BLaER1 treated with 17β-estradiol and CSF1 and Interleukin-3, amounts not matched to agents 10 nM and 100 nM (cell line): ENCODE measurements around the gene DHDH.
A peak's percentile ranks its signal among the peaks of the same experiment; 100 is the strongest.

Experiments used
- H3K27ac ChIP-seq, 11 experiments: shearing (Covaris generic); formaldehyde crosslinking; 2 replicates each; pipeline ENCODE4 v1.8.1; 2022
- H3K27me3 ChIP-seq, 11 experiments: shearing (Covaris generic); formaldehyde crosslinking; 2 replicates each; pipeline ENCODE4 v1.8.1; 2022
- H3K36me3 ChIP-seq, 11 experiments: shearing (Covaris generic); formaldehyde crosslinking; 2 replicates each; pipeline ENCODE4 v1.8.1; 2022
- H3K4me1 ChIP-seq, 10 experiments: shearing (Covaris generic); formaldehyde crosslinking; 2 replicates each; pipeline ENCODE4 v1.8.1; 2022
- H3K4me2 ChIP-seq, 11 experiments: shearing (Covaris generic); formaldehyde crosslinking; 2 replicates each; pipeline ENCODE4 v1.8.1; 2022
- H3K4me3 ChIP-seq, 10 experiments: shearing (Covaris generic); formaldehyde crosslinking; 2 replicates each; pipeline ENCODE4 v1.8.1; 2022
- H3K9ac ChIP-seq, 11 experiments: shearing (Covaris generic); formaldehyde crosslinking; 2 replicates each; pipeline ENCODE4 v1.8.1; 2022
- H3K9me3 ChIP-seq, 11 experiments: shearing (Covaris generic); formaldehyde crosslinking; replicated peaks in 1 of 11; 2 replicates each; pipeline ENCODE4 v1.8.1; 2022
- H4K20me1 ChIP-seq, 11 experiments: shearing (Covaris generic); formaldehyde crosslinking; 2 replicates each; pipeline ENCODE4 v1.8.1; 2022
- Cebpa-rat ChIP-seq, 11 experiments: shearing (Covaris generic); IDR thresholded peaks; 2 replicates each; pipeline ENCODE4 v1.8.1; 2022

Gene DHDH

DNA sequence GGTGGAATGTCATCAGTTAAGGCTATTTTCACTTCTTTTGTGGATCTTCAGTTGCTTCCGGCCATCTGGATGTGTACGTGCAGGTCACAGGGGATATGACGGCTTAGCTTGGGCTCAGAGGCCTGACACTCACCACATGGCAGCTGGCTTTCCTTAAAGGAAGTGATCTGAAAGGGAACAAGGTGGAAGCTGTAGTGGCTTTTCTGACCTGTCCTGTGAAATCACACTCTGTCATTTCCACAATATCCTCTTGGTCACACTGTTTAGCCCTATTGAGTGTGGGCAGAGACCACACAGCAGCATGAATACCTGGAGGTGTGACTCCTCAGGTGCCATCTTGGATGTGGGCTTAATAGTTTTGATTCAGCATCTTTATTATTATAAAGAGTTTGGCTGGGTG, 16.7 kb downstream of the DHDH start:
- peaks cover 35 to 41% (median 39%) of the 10 kb centered on the region in 11 experiments for H3K9me3 ChIP-seq
- peaks cover 0 to 15% (median 8%) of the 10 kb centered on the region in 11 experiments; a peak in 8 of 22 replicates for H3K36me3 ChIP-seq
- H3K27ac ChIP-seq, result peak overlapping the region; percentile 68 to 83 (median 77); a peak in 21 of 22 replicates
- H3K4me1 ChIP-seq, result peaks cover 41 to 59% (median 50%) of the 10 kb centered on the region in 10 experiments
- no peaks in the 10 kb centered on the region for H4K20me1 ChIP-seq
- no peaks in the 10 kb centered on the region for H3K27me3 ChIP-seq
- peak overlapping the region; percentile 20 to 64 (median 38); a peak in 14 of 22 replicates for H3K9ac ChIP-seq
- peak overlapping the region; percentile 54 to 77 (median 68) for H3K4me2 ChIP-seq
- H3K4me3 ChIP-seq, result no peak overlapping the region
- TF ChIP-seq Cebpa-rat (IDR thresholded peaks at IDR 0.05), result no peak

DNA sequence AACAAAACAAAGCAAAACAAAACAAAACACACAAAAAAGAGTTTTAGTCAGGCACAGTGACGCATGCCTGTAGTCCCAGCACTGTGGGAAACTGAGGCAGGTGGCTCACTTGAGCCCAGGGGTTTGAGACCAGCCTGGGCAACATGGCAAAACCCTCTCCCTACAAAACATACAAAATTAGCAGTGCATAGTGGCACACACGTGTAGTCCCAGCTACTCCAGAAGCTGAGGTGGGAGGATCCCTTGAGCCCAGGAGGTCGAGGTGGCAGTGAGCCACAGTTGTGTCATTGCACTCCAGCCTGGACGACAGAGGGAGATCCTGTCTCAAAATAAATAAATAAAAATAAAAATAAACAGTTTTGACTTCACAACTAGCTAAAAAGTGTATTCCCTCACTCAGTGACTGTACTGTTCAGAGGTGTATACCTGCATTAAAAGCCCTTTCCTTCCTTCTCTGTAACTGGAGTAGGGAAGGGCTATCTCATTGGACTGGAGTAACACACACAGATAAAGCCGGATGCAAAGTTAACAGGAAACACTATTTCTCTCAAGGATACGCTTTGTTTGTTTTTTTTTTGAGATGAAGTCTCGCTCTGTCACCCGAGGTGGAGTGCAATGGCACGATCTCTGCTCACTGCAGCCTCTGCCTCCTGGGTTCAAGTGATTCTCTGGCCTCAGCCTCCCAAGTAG, 17.5 kb downstream of the DHDH start:
- Histone ChIP-seq H3K9me3 (peaks cover 35 to 39% (median 37%) of the 10 kb centered on the region in 11 experiments), H3K27me3 (no peaks in the 10 kb centered on the region), H3K9ac (peak overlapping the region; percentile 20 to 64 (median 38); a peak in 16 of 22 replicates), H3K27ac (peak overlapping the region; percentile 68 to 83 (median 77); a peak in 21 of 22 replicates), H3K36me3 (peaks cover 4 to 19% (median 12%) of the 10 kb centered on the region in 11 experiments; a peak in 19 of 22 replicates), H3K4me2 (peak overlapping the region; percentile 54 to 77 (median 68)), H3K4me3 (0 out of 20 replicates have a peak overlapping the region, but pooled peaks of 1 of the 10 experiments have one; percentile 7), H3K4me1 (peaks cover 46 to 63% (median 56%) of the 10 kb centered on the region in 10 experiments), H4K20me1 (peaks cover 0 to 7% (median 0%) of the 10 kb centered on the region in 11 experiments; a peak in 5 of 22 replicates)
- no peak for TF ChIP-seq Cebpa-rat (IDR thresholded peaks at IDR 0.05)

- Histone ChIP-seq H3K27ac (peak overlapping the region in 2 of 11 experiments; percentile 4 to 35; a peak in 2 of 22 replicates), H3K36me3 (peaks cover 20 to 30% (median 26%) of the 10 kb centered on the region in 11 experiments; a peak in 21 of 22 replicates), H3K4me2 (peak overlapping the region in 5 of 11 experiments; percentile 15 to 100 (median 25); a peak in 7 of 22 replicates), H3K4me1 (peaks cover 51 to 78% (median 69%) of the 10 kb centered on the region in 10 experiments), H4K20me1 (peaks cover 0 to 10% (median 0%) of the 10 kb centered on the region in 11 experiments; a peak in 6 of 22 replicates), H3K4me3 (no peak overlapping the region), H3K27me3 (no peaks in the 10 kb centered on the region), H3K9me3 (peaks cover 14 to 17% (median 16%) of the 10 kb centered on the region in 11 experiments), H3K9ac (no peak overlapping the region; a peak in 2 of 22 replicates)
- TF ChIP-seq Cebpa-rat (IDR thresholded peaks at IDR 0.05), result no peak
Observed at GRCh38 chr19:48953141-48953540, 19.6 kb downstream of the DHDH start.

- peak overlapping the region; percentile 75 to 100 (median 95) for H3K4me2 ChIP-seq
- peak overlapping the region; percentile 94 to 100 (median 98); a peak in 21 of 22 replicates for H3K9ac ChIP-seq
- H4K20me1 ChIP-seq, result peaks cover 0 to 10% (median 0%) of the 10 kb centered on the region in 11 experiments; a peak in 6 of 22 replicates
- H3K27me3 ChIP-seq, result no peaks in the 10 kb centered on the region
- H3K4me3 ChIP-seq, result peak overlapping the region; percentile 80 to 99 (median 92)
- H3K36me3 ChIP-seq, result peaks cover 27 to 36% (median 33%) of the 10 kb centered on the region in 11 experiments; a peak in 21 of 22 replicates
- peak overlapping the region; percentile 96 to 100 (median 98); a peak in 20 of 22 replicates for H3K27ac ChIP-seq
- peaks cover 51 to 88% (median 72%) of the 10 kb centered on the region in 10 experiments for H3K4me1 ChIP-seq
- peaks cover 4 to 8% (median 6%) of the 10 kb centered on the region in 11 experiments; a peak in 21 of 22 replicates for H3K9me3 ChIP-seq
- no peak for TF ChIP-seq Cebpa-rat (IDR thresholded peaks at IDR 0.05)
Observed at GRCh38 chr19:48953990-48954594, 20.6 kb downstream of the DHDH start.

DNA sequence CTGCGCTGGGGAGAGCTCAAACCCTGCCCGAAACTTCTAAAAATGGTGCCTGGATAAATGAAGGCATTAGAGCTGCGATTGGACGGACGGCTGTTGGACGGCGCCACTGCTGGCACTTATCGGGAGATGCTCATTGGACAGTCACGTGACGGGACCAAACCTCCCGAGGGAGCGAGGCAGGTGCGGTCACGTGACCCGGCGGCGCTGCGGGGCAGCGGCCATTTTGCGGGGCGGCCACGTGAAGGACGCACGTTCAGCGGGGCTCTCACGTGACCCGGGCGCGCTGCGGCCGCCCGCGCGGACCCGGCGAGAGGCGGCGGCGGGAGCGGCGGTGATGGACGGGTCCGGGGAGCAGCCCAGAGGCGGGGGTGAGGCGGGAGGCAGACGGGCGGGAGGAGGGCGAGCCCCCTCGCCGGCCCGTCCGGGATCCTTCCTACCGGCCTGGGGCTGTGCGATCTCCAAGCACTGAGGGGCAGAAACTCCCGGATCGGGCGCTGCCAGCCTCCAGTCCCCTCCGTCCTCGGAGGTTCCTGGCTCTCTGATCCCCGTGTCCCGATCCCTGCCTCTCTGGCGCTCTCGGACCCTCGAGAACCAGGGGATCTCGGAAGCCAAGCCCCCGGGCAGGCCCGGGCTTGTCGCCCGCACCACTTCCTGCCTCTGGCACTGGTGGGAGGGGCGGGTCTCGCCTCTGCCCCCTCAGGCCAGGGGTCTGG, 21.3 kb downstream of the DHDH start, which contains the start of gene BAX:
TSS of gene BAX (plus strand) at position 281 of the 713 bp plus-strand sequence. CDS start at position 335, 54 bp downstream.
- no peak for TF ChIP-seq Cebpa-rat (IDR thresholded peaks at IDR 0.05)

DNA sequence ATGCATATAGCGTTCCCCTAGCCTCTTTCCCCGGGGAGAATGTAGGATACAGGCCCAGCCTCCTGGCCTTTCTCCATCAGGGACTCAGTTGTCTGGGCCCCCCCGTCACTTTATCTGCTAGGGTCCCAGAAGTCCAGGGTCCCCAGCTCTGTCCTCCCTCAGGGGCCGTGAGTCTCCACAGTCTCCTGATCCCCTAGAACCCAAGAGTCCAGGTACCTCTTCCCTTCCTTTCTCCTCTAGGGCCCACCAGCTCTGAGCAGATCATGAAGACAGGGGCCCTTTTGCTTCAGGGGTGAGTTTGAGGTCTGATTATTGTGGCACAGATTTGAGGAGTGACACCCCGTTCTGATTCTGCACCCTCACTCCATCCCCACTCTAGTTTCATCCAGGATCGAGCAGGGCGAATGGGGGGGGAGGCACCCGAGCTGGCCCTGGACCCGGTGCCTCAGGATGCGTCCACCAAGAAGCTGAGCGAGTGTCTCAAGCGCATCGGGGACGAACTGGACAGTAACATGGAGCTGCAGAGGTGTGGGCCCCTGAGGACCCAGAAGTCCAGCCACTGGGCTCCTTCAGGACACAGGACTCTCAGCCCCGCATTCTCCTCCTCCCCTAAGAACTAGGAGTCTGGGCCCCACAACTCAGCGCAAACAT, 21.9 kb downstream of the DHDH start:
- H3K27me3 ChIP-seq, result no peaks in the 10 kb centered on the region
- no peak for TF ChIP-seq Cebpa-rat (IDR thresholded peaks at IDR 0.05)
- H4K20me1 ChIP-seq, result peaks cover 0 to 10% (median 0%) of the 10 kb centered on the region in 11 experiments; a peak in 6 of 22 replicates
- H3K4me3 ChIP-seq, result peak overlapping the region; percentile 80 to 99 (median 92)
- peak overlapping the region; percentile 96 to 100 (median 98) for H3K27ac ChIP-seq
- peak overlapping the region; percentile 85 to 100 (median 98) for H3K4me2 ChIP-seq
- peaks cover 26 to 48% (median 37%) of the 10 kb centered on the region in 11 experiments; a peak in 21 of 22 replicates for H3K36me3 ChIP-seq
- peaks cover 48 to 90% (median 71%) of the 10 kb centered on the region in 10 experiments for H3K4me1 ChIP-seq
- H3K9me3 ChIP-seq, result no peaks in the 10 kb centered on the region
- H3K9ac ChIP-seq, result peak overlapping the region; percentile 94 to 100 (median 98)

More for the DNA sequence above, 21.3 kb downstream of the DHDH start, which contains the start of gene BAX:
- H4K20me1 ChIP-seq, result peaks cover 0 to 10% (median 0%) of the 10 kb centered on the region in 11 experiments; a peak in 6 of 22 replicates
- peak within 1 kb of the TSS; percentile 96 to 100 (median 98) for H3K27ac ChIP-seq
- H3K4me3 ChIP-seq, result peak within 1 kb of the TSS; percentile 80 to 99 (median 92)
- H3K4me1 ChIP-seq, result peaks cover 52 to 90% (median 73%) of the 10 kb centered on the region in 10 experiments
- H3K9me3 ChIP-seq, result peaks cover 0 to 1% (median 0%) of the 10 kb centered on the region in 11 experiments; a peak in 8 of 22 replicates
- peak within 1 kb of the TSS; percentile 94 to 100 (median 98) for H3K9ac ChIP-seq
- no peaks in the 10 kb centered on the region for H3K27me3 ChIP-seq
- H3K4me2 ChIP-seq, result peak within 1 kb of the TSS; percentile 85 to 100 (median 98)
- peaks cover 26 to 41% (median 33%) of the 10 kb centered on the region in 11 experiments; a peak in 21 of 22 replicates for H3K36me3 ChIP-seq

- no peak overlapping the region for H3K4me3 ChIP-seq
- H3K9me3 ChIP-seq, result no peaks in the 10 kb centered on the region
- H3K36me3 ChIP-seq, result peaks cover 26 to 57% (median 44%) of the 10 kb centered on the region in 11 experiments; a peak in 21 of 22 replicates
- peak overlapping the region in 4 of 11 experiments; percentile 30 to 100 (median 98); a peak in 7 of 22 replicates for H3K4me2 ChIP-seq
- H3K9ac ChIP-seq, result peak overlapping the region in 1 of 11 experiments; percentile 6; a peak in 1 of 22 replicates
- no peak overlapping the region for H3K27ac ChIP-seq
- peaks cover 0 to 10% (median 0%) of the 10 kb centered on the region in 11 experiments; a peak in 6 of 22 replicates for H4K20me1 ChIP-seq
- no peak for TF ChIP-seq Cebpa-rat (IDR thresholded peaks at IDR 0.05)
- no peaks in the 10 kb centered on the region for H3K27me3 ChIP-seq
- H3K4me1 ChIP-seq, result peaks cover 41 to 88% (median 71%) of the 10 kb centered on the region in 10 experiments
Observed at GRCh38 chr19:48958006-48958405, 24.5 kb downstream of the DHDH start.
